Measurements from ENCODE around the gene ARHGEF6. TPM values are rescaled to one million over a fixed set of nuclear protein-coding genes. Genes with fewer than 3 reads are reported as not detected.
A peak's percentile ranks its signal among the peaks of the same experiment; 100 is the strongest.

ARHGEF6 gene
- total RNA-seq, 2 experiments from 2014 or later, result 85.0 to 87.1 TPM

DNA sequence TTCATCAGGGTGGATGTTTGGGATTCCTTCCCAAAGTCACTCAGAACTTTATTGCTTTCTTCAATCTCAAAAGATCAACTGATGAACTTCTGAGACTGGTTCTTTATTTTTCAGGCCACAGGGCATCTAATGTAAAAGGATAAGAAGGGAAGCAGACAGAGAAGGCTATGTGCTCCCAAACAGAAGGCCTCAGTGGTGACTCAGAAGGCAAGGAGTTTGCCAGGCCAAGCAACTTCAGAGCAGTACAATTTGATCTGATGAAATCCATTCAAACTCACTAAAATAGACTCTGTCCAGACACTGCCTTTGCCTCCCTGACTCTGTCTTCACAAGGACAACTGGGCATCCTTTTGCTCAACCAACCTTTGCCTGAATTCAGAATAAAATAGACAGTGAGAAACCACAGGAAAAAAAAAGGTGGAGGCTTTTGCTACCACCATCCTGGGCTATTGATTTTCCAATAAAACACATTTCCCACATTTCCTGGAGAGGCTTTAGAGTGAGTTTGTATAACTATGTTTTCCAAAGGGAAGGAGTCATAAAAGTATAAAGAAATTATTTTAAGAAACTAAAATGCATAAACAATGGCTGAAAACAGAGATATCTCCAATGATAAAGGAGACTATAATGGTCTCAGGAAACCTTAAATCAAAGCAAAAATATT, 55.2 kb downstream of the ARHGEF6 start:
- Mint-ChIP-seq H3K4me3 (no peak overlapping the region), H3K9me3 (peaks cover 3% of the 10 kb centered on the region), H3K4me1 (peaks cover 11% of the 10 kb centered on the region), H3K27ac (no peak overlapping the region), H3K36me3 (peaks cover 37% of the 10 kb centered on the region), H3K27me3 (no peaks in the 10 kb centered on the region)
- DNase-seq, result no peak
- no peak for ATAC-seq (ENCODE audit: low read depth)
- POLR2A ChIA-PET, result no interaction called here

DNA sequence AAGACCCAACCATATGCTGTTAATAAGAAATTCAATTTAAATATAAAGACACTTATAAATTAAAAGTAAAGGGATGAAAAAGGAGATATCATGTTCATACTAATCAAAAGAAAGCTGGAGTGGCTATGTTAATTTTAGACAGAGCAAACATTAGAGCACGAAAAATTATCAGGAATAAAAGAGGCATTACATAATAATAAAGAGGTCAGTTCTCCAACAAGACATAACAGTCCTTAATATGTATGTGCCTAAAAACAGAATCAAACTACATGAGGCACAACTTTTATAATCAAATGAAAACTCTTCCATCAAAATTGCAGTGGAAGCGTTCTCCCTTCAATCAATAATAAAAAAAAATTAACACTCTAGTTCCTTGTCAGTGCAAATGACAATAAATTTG, 62.6 kb downstream of the ARHGEF6 start:
- peaks cover 28% of the 10 kb centered on the region for H3K4me1 Mint-ChIP-seq
- POLR2A ChIA-PET, result no interaction called here
- peaks cover 3% of the 10 kb centered on the region for H3K9me3 Mint-ChIP-seq
- H3K36me3 Mint-ChIP-seq, result peaks cover 27% of the 10 kb centered on the region
- no peak overlapping the region for H3K4me3 Mint-ChIP-seq
- no peak for ATAC-seq (ENCODE audit: low read depth)
- H3K27me3 Mint-ChIP-seq, result no peaks in the 10 kb centered on the region
- no peak overlapping the region for H3K27ac Mint-ChIP-seq
- DNase-seq, result no peak

DNA sequence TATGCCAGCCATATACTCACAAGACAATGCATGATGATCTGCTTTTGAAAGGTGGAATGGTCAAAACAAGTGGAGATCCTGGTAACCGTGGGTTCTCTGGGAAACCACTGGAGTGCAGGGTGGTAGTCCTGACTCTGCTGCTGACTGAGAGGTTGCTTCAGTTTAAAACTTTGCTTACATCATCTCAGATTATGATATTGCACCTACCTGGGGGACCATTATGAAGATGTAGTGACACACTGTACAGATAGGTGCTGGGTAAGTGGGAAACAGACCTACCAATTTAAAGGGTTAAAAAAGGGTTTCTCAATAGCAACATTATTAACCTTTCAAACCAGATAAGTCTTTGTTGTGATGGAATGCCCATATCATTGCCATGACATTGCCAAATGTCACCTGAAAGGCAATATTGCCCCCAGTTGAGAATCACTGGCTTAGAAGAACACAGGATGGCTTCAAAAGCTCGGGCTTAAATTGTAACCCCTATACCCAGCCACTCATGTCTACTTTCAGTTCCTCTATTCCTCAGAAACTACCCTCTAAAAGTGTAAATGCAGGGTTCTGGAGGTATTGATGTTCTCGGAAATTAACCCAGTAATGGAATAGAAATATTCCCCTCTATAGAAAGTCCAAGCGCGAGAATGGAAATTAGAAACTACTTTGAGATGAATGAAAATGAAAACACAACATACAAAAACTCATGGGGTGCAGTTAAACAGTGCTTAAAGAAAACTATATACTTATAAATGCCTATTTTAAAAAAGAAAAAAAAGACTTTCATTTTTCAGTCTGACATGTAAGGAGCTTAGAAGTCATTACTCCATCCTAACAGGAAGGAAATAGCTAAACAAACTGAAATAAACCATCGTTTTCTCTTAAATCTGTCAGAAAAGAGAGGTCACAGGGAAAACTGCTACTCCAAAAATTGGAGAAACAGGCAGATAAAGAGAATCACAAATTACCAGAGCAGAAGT, 65.8 kb downstream of the ARHGEF6 start:
- Mint-ChIP-seq H3K36me3 (peaks cover 2% of the 10 kb centered on the region), H3K4me3 (peak overlapping the region; percentile 79), H3K9me3 (no peaks in the 10 kb centered on the region), H3K4me1 (peaks cover 36% of the 10 kb centered on the region), H3K27me3 (no peaks in the 10 kb centered on the region), H3K27ac (peak overlapping the region; percentile 91)
- POLR2A ChIA-PET, result no interaction called here
- peak; percentile 65 for ATAC-seq (ENCODE audit: low read depth)
- DNase-seq, result no peak

GRCh38 chrX:136712650-136713310, 68.0 kb downstream of the ARHGEF6 start:
- POLR2A ChIA-PET, result interaction anchor here (1.0 kb wide), 1 partner anchor 168 kb away, joined by 4 read pairs; the partner anchor contains the start of gene RBMX
- H3K9me3 Mint-ChIP-seq, result no peaks in the 10 kb centered on the region
- DNase-seq (no peak), ATAC-seq (ENCODE audit: low read depth) (no peak)
- H3K27ac Mint-ChIP-seq, result no peak overlapping the region
- H3K27me3 Mint-ChIP-seq, result no peaks in the 10 kb centered on the region
- H3K4me3 Mint-ChIP-seq, result no peak overlapping the region
- H3K4me1 Mint-ChIP-seq, result peaks cover 37% of the 10 kb centered on the region
- H3K36me3 Mint-ChIP-seq, result peaks cover 3% of the 10 kb centered on the region

DNA sequence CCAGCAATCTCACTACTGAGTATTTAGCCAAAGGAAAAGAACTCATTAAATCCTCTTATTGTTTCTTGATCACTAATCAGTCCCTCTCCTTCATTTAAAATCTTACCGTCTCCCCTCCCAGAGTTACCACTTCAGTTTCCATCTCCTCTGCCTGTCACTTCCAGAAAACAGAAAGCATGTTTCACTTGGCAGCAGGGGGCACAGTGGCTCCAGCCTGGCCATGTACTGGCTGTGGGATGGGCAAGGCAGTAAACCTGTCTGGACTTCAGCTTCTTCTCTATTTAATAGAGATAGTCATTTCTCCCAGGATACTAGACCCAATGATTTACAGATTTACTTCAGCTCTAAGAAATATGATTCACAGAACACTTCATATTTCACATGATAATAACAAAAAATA, 69.6 kb downstream of the ARHGEF6 start:
- H3K4me1 Mint-ChIP-seq, result peaks cover 26% of the 10 kb centered on the region
- POLR2A ChIA-PET, result interaction anchor here (1.2 kb wide), 1 partner anchor 169 kb away, joined by 3 read pairs; the partner anchor contains the start of gene RBMX
- peaks cover 6% of the 10 kb centered on the region for H3K36me3 Mint-ChIP-seq
- ATAC-seq (ENCODE audit: low read depth) (no peak), DNase-seq (no peak)
- H3K27me3 Mint-ChIP-seq, result no peaks in the 10 kb centered on the region
- H3K9me3 Mint-ChIP-seq, result no peaks in the 10 kb centered on the region
- H3K27ac Mint-ChIP-seq, result peak overlapping the region; percentile 49
- H3K4me3 Mint-ChIP-seq, result no peak overlapping the region

GRCh38 chrX:136710325-136710951, 70.3 kb downstream of the ARHGEF6 start:
- Mint-ChIP-seq H3K4me3 (no peak overlapping the region), H3K36me3 (peaks cover 9% of the 10 kb centered on the region), H3K9me3 (no peaks in the 10 kb centered on the region), H3K27me3 (no peaks in the 10 kb centered on the region), H3K4me1 (peaks cover 24% of the 10 kb centered on the region), H3K27ac (peak overlapping the region; percentile 63)
- peak; percentile 19 for ATAC-seq (ENCODE audit: low read depth)
- DNase-seq, result no peak
- POLR2A ChIA-PET, result no interaction called here

DNA sequence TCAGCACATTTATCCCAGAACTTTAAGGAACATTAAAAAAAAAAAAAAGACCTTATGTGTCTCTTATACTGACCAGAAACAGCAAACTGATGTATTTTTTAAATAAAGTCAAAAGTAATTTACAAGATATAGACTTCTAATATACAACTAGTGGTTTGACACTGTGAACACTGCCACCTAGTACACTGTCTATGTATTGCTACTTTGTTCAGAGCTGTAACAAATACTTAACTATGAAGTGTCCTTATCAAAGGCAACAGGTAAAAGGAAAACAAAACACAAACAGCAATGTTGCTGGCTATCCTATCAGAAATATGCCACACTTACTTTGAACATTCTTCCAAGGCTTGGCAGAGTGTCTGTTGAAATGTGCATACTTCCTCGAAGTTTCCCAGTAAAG, 72.4 kb downstream of the ARHGEF6 start:
- Mint-ChIP-seq H3K9me3 (no peaks in the 10 kb centered on the region), H3K36me3 (peaks cover 21% of the 10 kb centered on the region), H3K27me3 (no peaks in the 10 kb centered on the region), H3K27ac (no peak overlapping the region), H3K4me3 (no peak overlapping the region), H3K4me1 (peaks cover 12% of the 10 kb centered on the region)
- POLR2A ChIA-PET, result interaction anchor here (0.9 kb wide), 1 partner anchor 172 kb away, joined by 3 read pairs; the partner anchor contains the start of gene RBMX
- DNase-seq (no peak), ATAC-seq (ENCODE audit: low read depth) (no peak)

DNA sequence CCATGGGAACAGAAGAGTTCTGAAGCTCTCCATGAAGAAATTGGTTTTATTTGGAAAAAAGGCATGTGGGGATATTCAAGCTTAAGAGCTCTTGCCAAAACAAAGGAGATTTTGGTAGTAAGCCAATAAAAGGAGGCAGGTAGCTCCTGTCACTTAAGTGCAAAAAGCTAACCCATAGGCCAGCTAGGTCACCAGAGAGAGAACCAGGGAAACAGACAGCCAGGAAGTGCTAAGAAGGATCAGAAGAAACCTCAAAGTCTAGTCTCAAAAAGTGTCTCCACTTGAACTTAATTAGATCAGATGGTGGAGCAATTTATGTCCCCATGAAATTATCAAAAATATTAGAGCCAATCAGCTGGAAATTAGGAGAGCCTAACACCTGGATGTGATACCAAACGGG, 83.6 kb downstream of the ARHGEF6 start:
- H3K27ac Mint-ChIP-seq, result peak overlapping the region; percentile 86
- H3K4me1 Mint-ChIP-seq, result peaks cover 37% of the 10 kb centered on the region
- peak; percentile 23 for ATAC-seq (ENCODE audit: low read depth)
- H3K27me3 Mint-ChIP-seq, result no peaks in the 10 kb centered on the region
- POLR2A ChIA-PET, result interaction anchor here (1.7 kb wide), 1 partner anchor 183 kb away, joined by 6 read pairs; the partner anchor contains the start of gene RBMX
- peak overlapping the region; percentile 70 for H3K4me3 Mint-ChIP-seq
- DNase-seq, result no peak
- peaks cover 40% of the 10 kb centered on the region for H3K36me3 Mint-ChIP-seq
- no peaks in the 10 kb centered on the region for H3K9me3 Mint-ChIP-seq

- ATAC-seq (ENCODE audit: low read depth), result peak; percentile 59
- H3K9me3 Mint-ChIP-seq, result no peaks in the 10 kb centered on the region
- POLR2A ChIA-PET, result interaction anchor here (0.7 kb wide), 1 partner anchor 86 kb away, joined by 3 read pairs; no protein-coding TSS in a partner anchor
- peaks cover 25% of the 10 kb centered on the region for H3K36me3 Mint-ChIP-seq
- peak overlapping the region; percentile 95 for H3K27ac Mint-ChIP-seq
- H3K4me3 Mint-ChIP-seq, result peak overlapping the region; percentile 73
- peaks cover 51% of the 10 kb centered on the region for H3K4me1 Mint-ChIP-seq
- no peak for DNase-seq
- no peaks in the 10 kb centered on the region for H3K27me3 Mint-ChIP-seq
Observed at GRCh38 chrX:136694431-136695087, 86.2 kb downstream of the ARHGEF6 start.

DNA sequence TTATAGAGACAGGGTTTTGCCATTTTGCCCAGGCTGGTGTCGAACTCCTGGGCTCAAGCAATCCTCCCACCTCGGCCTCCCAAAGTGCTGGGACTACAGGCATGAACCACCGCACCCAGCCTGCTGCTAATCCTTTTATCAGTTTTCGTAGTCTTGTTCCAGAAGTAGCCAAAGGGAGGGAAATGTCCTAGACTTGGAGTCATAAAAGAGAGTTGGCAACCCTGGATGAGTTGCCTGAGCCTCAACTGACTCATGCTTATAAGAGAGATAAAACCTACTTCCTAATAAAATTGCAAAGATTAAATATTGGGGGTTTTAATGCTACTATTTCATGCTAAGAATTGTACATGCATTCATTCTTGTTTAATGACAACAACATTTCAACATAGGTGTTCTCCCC, 88.5 kb downstream of the ARHGEF6 start:
- no peak for DNase-seq
- ATAC-seq (ENCODE audit: low read depth), result no peak
- Mint-ChIP-seq H3K27me3 (no peaks in the 10 kb centered on the region), H3K36me3 (peaks cover 23% of the 10 kb centered on the region), H3K4me1 (peaks cover 60% of the 10 kb centered on the region), H3K27ac (no peak overlapping the region), H3K9me3 (no peaks in the 10 kb centered on the region), H3K4me3 (no peak overlapping the region)
- POLR2A ChIA-PET, result no interaction called here

DNA sequence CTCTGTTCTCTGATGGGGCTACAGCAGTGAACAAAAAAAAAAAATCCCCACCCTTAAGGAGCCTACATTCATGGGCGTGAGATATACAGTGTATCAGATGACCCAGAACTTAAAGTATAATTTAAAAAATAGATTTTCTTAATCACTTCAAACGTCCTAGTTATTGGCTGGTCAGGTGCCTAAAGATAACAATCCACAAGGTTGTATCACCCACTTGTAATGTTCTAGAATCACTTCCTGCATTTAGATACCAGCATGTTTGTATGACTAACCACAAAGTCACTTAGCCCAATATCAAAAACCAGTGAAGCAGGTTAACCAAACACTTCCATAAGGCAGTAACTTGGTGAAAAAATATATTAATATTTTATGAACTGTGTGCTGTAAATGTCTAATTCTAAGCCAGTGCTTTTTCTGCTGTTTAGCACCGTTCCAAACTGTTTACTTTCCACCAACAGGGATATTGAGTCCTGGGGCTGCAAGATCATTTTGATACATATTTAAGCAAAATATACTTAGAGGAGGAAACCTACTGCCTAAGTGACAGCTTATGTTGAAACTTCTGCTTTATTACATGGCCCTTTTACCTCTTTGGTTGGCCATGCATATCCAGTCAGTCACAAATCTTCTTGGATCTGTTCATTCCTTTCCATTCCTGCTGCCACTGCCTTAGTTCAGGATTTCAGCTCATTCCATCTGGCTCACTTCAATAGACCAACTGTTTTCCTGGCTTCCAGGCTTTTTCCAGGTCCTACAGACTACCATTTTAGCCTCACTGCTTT, 89.5 kb downstream of the ARHGEF6 start:
- H3K9me3 Mint-ChIP-seq, result no peaks in the 10 kb centered on the region
- H3K27ac Mint-ChIP-seq, result peak overlapping the region; percentile 84
- H3K4me3 Mint-ChIP-seq, result peak overlapping the region; percentile 30
- POLR2A ChIA-PET, result no interaction called here
- peaks cover 53% of the 10 kb centered on the region for H3K4me1 Mint-ChIP-seq
- H3K36me3 Mint-ChIP-seq, result peaks cover 23% of the 10 kb centered on the region
- no peaks in the 10 kb centered on the region for H3K27me3 Mint-ChIP-seq
- ATAC-seq (ENCODE audit: low read depth), result peak; percentile 51
- DNase-seq, result no peak

DNA sequence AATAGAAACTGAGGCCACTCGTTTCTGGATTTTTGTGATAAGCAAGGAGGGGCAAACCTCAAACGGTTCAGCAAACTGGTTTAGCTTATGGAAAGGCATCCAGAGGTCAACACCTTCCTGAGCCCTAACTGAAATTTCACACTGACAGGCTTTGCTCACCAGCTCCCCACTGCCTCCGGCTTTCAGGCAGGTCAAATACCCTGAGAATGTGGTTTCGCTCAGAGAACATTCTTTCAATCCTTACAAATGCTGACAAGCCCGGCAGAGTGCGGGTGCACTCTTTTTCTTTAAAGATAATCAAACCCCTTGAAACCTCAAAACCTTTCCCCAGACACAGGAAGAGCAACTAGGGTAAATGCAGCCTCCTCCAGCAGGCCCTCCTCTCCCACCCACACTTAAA, 91.3 kb downstream of the ARHGEF6 start:
- Mint-ChIP-seq H3K9me3 (no peaks in the 10 kb centered on the region), H3K27me3 (no peaks in the 10 kb centered on the region), H3K4me3 (peak overlapping the region; percentile 69), H3K4me1 (peaks cover 42% of the 10 kb centered on the region), H3K36me3 (peaks cover 20% of the 10 kb centered on the region), H3K27ac (peak overlapping the region; percentile 90)
- ATAC-seq (ENCODE audit: low read depth) (peak; percentile 29), DNase-seq (no peak)
- POLR2A ChIA-PET, result no interaction called here
